Measurements from ENCODE around the gene MREG.
"Not testable (repeated sequence)": the region's sequence is repeated elsewhere in the genome, so short reads cannot be mapped to it uniquely, and the experiment has no call there.

The MREG gene

DNA sequence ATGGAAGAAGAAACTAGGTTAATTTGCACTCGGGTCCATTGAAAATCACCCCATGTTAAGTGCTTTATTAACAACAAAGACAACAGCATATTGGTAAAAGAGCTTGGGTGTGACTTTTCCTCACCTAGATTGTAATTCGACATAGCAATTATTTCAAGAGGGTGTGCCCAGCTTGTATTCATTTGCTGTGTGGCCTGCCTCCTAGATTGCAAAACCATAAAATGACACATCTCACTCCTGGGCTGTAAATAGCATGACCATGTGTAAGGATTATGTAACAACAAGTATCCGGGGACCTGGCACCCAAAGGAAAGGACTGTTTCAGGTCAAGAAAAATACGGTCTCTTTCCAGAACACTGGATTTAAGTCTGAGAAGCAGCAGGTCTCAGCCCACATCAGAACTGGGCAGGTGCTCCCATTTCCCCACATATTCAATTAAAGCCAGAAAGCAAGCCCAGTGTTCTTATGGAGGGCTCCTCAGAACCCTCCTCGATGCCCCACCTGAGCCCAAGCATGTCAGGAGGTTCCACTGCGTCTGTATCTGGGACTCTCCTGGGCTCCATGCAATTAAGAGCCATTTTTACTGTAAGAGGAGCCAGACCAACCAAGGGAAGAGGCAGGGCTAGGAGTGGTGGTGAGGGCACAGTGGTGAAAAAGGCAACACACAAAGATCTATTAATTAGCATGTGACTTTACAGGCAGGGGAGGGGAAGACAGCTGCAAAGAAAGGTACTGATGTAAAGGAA lies 39.2 kb downstream of the MREG start:
- no peak overlapping the region for H3K27ac ChIP-seq
- TF ChIP-seq, protein P1, sequence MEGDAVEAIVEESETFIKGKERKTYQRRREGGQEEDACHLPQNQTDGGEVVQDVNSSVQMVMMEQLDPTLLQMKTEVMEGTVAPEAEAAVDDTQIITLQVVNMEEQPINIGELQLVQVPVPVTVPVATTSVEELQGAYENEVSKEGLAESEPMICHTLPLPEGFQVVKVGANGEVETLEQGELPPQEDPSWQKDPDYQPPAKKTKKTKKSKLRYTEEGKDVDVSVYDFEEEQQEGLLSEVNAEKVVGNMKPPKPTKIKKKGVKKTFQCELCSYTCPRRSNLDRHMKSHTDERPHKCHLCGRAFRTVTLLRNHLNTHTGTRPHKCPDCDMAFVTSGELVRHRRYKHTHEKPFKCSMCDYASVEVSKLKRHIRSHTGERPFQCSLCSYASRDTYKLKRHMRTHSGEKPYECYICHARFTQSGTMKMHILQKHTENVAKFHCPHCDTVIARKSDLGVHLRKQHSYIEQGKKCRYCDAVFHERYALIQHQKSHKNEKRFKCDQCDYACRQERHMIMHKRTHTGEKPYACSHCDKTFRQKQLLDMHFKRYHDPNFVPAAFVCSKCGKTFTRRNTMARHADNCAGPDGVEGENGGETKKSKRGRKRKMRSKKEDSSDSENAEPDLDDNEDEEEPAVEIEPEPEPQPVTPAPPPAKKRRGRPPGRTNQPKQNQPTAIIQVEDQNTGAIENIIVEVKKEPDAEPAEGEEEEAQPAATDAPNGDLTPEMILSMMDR (conservative IDR thresholded peaks at IDR 0.05): no peak

- no peak overlapping the region for H3K27ac ChIP-seq
- TF ChIP-seq, protein P1 (conservative IDR thresholded peaks at IDR 0.05): no peak
Measured at GRCh38 chr2:215973145-215973792, 40.1 kb downstream of the MREG start.

DNA sequence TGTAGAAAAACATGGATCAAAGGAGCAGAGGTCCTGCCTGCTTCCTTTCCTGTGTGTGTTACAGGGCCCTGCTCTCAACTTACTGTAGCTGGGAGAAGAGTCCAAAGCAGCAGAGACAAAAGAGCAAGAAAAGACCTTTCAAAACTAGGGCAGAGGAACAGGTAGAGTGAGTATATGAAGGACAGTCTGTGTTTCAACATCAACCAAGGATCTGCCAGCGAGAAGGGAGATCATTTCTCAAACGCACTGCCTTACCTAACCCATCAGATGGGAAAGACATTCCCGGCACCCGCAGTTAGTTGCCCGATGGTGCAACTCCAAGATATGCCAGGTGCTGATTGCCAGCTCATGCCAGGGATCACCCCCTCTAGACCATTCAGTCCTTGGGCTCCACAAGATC lies 41.7 kb downstream of the MREG start:
- TF ChIP-seq, protein P1 (conservative IDR thresholded peaks at IDR 0.05): no peak
- H3K27ac ChIP-seq: no peak overlapping the region

- not testable (repeated sequence) for H3K27ac ChIP-seq
Measured at GRCh38 chr2:215970894-215971293, 42.5 kb downstream of the MREG start.

- no peak overlapping the region for H3K27ac ChIP-seq
- TF ChIP-seq, protein P1 (conservative IDR thresholded peaks at IDR 0.05): no peak
Measured at GRCh38 chr2:215970425-215970824, 42.9 kb downstream of the MREG start.

- no peak overlapping the region for H3K27ac ChIP-seq
- TF ChIP-seq, protein P1 (conservative IDR thresholded peaks at IDR 0.05): no peak
Measured at GRCh38 chr2:215969131-215969841, 44.1 kb downstream of the MREG start.

- TF ChIP-seq, protein P1 (conservative IDR thresholded peaks at IDR 0.05): no peak
- H3K27ac ChIP-seq: no peak overlapping the region
Measured at GRCh38 chr2:215968499-215968898, 44.9 kb downstream of the MREG start.
